ENCODE data around the gene WDFY4. TPM values are rescaled to one million over a fixed set of nuclear protein-coding genes. Genes with fewer than 3 reads are reported as not detected.

The WDFY4 gene
- total and polyA plus RNA-seq, 2 of the 4 experiments (the other 2 are of a cell fraction): not detected

- TF ChIP-seq CTCF (conservative IDR thresholded peaks at IDR 0.05; ENCODE audit: low read depth, low read length) (no peak), MAZ (IDR thresholded peaks at IDR 0.05; ENCODE audit: borderline replicate concordance, low read depth, low read length) (no peak), RFX5 (IDR thresholded peaks at IDR 0.05; ENCODE audit: low read depth, low read length) (no peak), NFE2L2 (IDR thresholded peaks at IDR 0.05; ENCODE audit: low read depth, low read length) (no peak), SMC3 (IDR thresholded peaks at IDR 0.05; ENCODE audit: low read depth, low read length) (no peak), MXI1 (IDR thresholded peaks at IDR 0.05; ENCODE audit: borderline replicate concordance, low read depth, low read length) (no peak), RAD21 (IDR thresholded peaks at IDR 0.05; ENCODE audit: low read length) (no peak)
These were observed 11.9 kb upstream of the WDFY4 start (continued) for GRCh38 chr10:48672596-48673265.

Data from IMR-90 (cell line).